Measurements from ENCODE around the gene PHGDH. TPM values are rescaled to one million over a fixed set of nuclear protein-coding genes. Genes with fewer than 3 reads are reported as not detected.
"Not testable (repeated sequence)": the region's sequence is repeated elsewhere in the genome, so short reads cannot be mapped to it uniquely, and the experiment has no call there.

Gene PHGDH
- total and polyA plus RNA-seq, 9 of the 15 experiments (the other 6 are each of a cell fraction or from before 2014, with no cell fraction given), result 6.7 to 84.2 (median 36.2) TPM

GRCh38 chr1:119786473-119787050 is 74.8 kb downstream of the PHGDH start:
- intact Hi-C loops (cut with micrococcal nuclease); CTCF ChIA-PET (ENCODE audit: low intra/inter-chr PET ratio); H2AFZ ChIP-seq (ENCODE audit: low read depth, low read length); H3K79me2 ChIP-seq (ENCODE audit: control insufficient read depth, insufficient read depth, low read length); H4K20me1 ChIP-seq (replicated peaks; ENCODE audit: control insufficient read depth, insufficient read depth, low read length); FAIRE-seq; H3K36me3 ChIP-seq (ENCODE audit: control insufficient read depth, insufficient read depth, low read length); in situ Hi-C loops (cut with MboI); H3K9ac ChIP-seq (ENCODE audit: insufficient read depth in 1 of 2, low read depth in 2 of 2, low read length in 2 of 2); H3K4me1 ChIP-seq (replicated peaks in 1 of 2; ENCODE audit: control insufficient read depth in 2 of 2, insufficient read depth in 2 of 2, low read length in 2 of 2); BruUV-seq (replicated peaks); H3K9me1 ChIP-seq (ENCODE audit: control insufficient read depth, insufficient read depth, low read length); H3K4me3 ChIP-seq; ATAC-seq; H3K27ac ChIP-seq (ENCODE audit: extremely low read depth, low read depth, low read length); H3K4me2 ChIP-seq (ENCODE audit: insufficient read depth, low read length); H3K9me3 ChIP-seq (replicated peaks; ENCODE audit: control insufficient read depth, insufficient read depth, low read depth, low read length); DNase-seq (ENCODE audit: extremely low read depth in 1 of 4, low spot score in 3 of 4): not testable (repeated sequence)
- WGBS (ENCODE audit: insufficient coverage, low coverage, missing lambda C conversion rate), result 1% methylated on average over 4 of the region's 4 CpGs
- peaks cover 7 to 19% of the 10 kb centered on the region in 2 experiments; a peak in 3 of 5 replicates for H3K27me3 ChIP-seq (ENCODE audit: control insufficient read depth in 2 of 2, insufficient read depth in 2 of 2, low read length in 2 of 2)
- POLR2A ChIA-PET, result interaction anchor here (0.6 to 0.7 kb wide), 2 partner anchors 21 to 138 kb away, joined by 3 read pairs; partner anchors contain the start of gene ZNF697

GRCh38 chr1:119787776-119788175 is 76.0 kb downstream of the PHGDH start:
- Histone ChIP-seq H3K79me2 (ENCODE audit: control insufficient read depth, insufficient read depth, low read length) (no peaks in the 10 kb centered on the region), H3K9ac (ENCODE audit: insufficient read depth in 1 of 2, low read depth in 2 of 2, low read length in 2 of 2) (no peak overlapping the region), H3K9me3 (replicated peaks; ENCODE audit: control insufficient read depth, insufficient read depth, low read depth, low read length) (no peaks in the 10 kb centered on the region), H3K9me1 (ENCODE audit: control insufficient read depth, insufficient read depth, low read length) (no peaks in the 10 kb centered on the region), H3K27ac (ENCODE audit: extremely low read depth, low read depth, low read length) (no peak overlapping the region), H3K4me3 (no peak overlapping the region), H4K20me1 (replicated peaks; ENCODE audit: control insufficient read depth, insufficient read depth, low read length) (no peaks in the 10 kb centered on the region), H3K27me3 (ENCODE audit: control insufficient read depth in 2 of 2, insufficient read depth in 2 of 2, low read length in 2 of 2) (peaks cover 6 to 13% of the 10 kb centered on the region in 2 experiments; a peak in 3 of 5 replicates), H3K4me2 (ENCODE audit: insufficient read depth, low read length) (no peak overlapping the region), H3K36me3 (ENCODE audit: control insufficient read depth, insufficient read depth, low read length) (no peaks in the 10 kb centered on the region), H3K4me1 (replicated peaks in 1 of 2; ENCODE audit: control insufficient read depth in 2 of 2, insufficient read depth in 2 of 2, low read length in 2 of 2) (no peaks in the 10 kb centered on the region), H2AFZ (ENCODE audit: low read depth, low read length) (no peak overlapping the region)
- in situ Hi-C loops (cut with MboI), result no loop called here
- intact Hi-C loops (cut with micrococcal nuclease), result no loop called here
- ChIA-PET CTCF (ENCODE audit: low intra/inter-chr PET ratio) (no interaction called here), POLR2A (no interaction called here)
- no peak for DNase-seq (ENCODE audit: extremely low read depth in 1 of 4, low spot score in 3 of 4)
- no peak for FAIRE-seq
- no peak for ATAC-seq
- BruUV-seq (replicated peaks), result no TSS peak
- WGBS (ENCODE audit: insufficient coverage, low coverage, missing lambda C conversion rate), result 0% methylated on average over 2 of the region's 2 CpGs
- TF ChIP-seq RNF219 (CRISPR knock-in tag; IDR thresholded peaks at IDR 0.05), result no peak
- no peak for TF ChIP-seq MCM3 (IDR thresholded peaks at IDR 0.05)
- no peak for TF ChIP-seq C11orf30 (IDR thresholded peaks at IDR 0.05; ENCODE audit: low read depth)
- TF ChIP-seq ZNF121 (CRISPR knock-in tag; conservative IDR thresholded peaks at IDR 0.05), result no peak
- no peak for TF ChIP-seq NKRF (IDR thresholded peaks at IDR 0.05; ENCODE audit: borderline replicate concordance)
- no peak for TF ChIP-seq TCFL5 (CRISPR knock-in tag; conservative IDR thresholded peaks at IDR 0.05)
- no peak for TF ChIP-seq PHB (CRISPR knock-in tag; IDR thresholded peaks at IDR 0.05)

All from K562 (cell line).